ENCODE measurements around the gene FRMD1.

FRMD1 gene

GRCh38 chr6:168035661-168036545, 43.1 kb downstream of the FRMD1 start:
- Mint-ChIP-seq H3K4me1 (peaks cover 8% of the 10 kb centered on the region), H3K27me3 (peaks cover 46% of the 10 kb centered on the region), H3K27ac (ENCODE audit: low read depth) (no peak overlapping the region), H3K4me3 (peak overlapping the region; percentile 66), H3K9me3 (peaks cover 5% of the 10 kb centered on the region), H3K36me3 (ENCODE audit: insufficient read depth) (no peaks in the 10 kb centered on the region)
- no peak for DNase-seq (ENCODE audit: low spot score in 2 of 2)
- peak; percentile 10 for ATAC-seq (replicated peaks; ENCODE audit: extremely low read depth, poor library complexity, severe bottlenecking)

GRCh38 chr6:168035098-168035660, 43.8 kb downstream of the FRMD1 start:
- H3K27me3 Mint-ChIP-seq, result peaks cover 46% of the 10 kb centered on the region
- no peak overlapping the region for H3K27ac Mint-ChIP-seq (ENCODE audit: low read depth)
- DNase-seq (ENCODE audit: low spot score in 2 of 2) (no peak), ATAC-seq (replicated peaks; ENCODE audit: extremely low read depth, poor library complexity, severe bottlenecking) (peak; percentile 10)
- H3K4me3 Mint-ChIP-seq, result peak overlapping the region; percentile 66
- H3K4me1 Mint-ChIP-seq, result peaks cover 8% of the 10 kb centered on the region
- H3K36me3 Mint-ChIP-seq (ENCODE audit: insufficient read depth), result no peaks in the 10 kb centered on the region
- peaks cover 5% of the 10 kb centered on the region for H3K9me3 Mint-ChIP-seq

GRCh38 chr6:168034537-168034936, 44.5 kb downstream of the FRMD1 start:
- peaks cover 5% of the 10 kb centered on the region for H3K9me3 Mint-ChIP-seq
- H3K27ac Mint-ChIP-seq (ENCODE audit: low read depth), result no peak overlapping the region
- H3K36me3 Mint-ChIP-seq (ENCODE audit: insufficient read depth), result no peaks in the 10 kb centered on the region
- peak overlapping the region; percentile 66 for H3K4me3 Mint-ChIP-seq
- peaks cover 8% of the 10 kb centered on the region for H3K4me1 Mint-ChIP-seq
- peaks cover 46% of the 10 kb centered on the region for H3K27me3 Mint-ChIP-seq
- DNase-seq (ENCODE audit: low spot score in 2 of 2) (no peak), ATAC-seq (replicated peaks; ENCODE audit: extremely low read depth, poor library complexity, severe bottlenecking) (no peak)

DNA sequence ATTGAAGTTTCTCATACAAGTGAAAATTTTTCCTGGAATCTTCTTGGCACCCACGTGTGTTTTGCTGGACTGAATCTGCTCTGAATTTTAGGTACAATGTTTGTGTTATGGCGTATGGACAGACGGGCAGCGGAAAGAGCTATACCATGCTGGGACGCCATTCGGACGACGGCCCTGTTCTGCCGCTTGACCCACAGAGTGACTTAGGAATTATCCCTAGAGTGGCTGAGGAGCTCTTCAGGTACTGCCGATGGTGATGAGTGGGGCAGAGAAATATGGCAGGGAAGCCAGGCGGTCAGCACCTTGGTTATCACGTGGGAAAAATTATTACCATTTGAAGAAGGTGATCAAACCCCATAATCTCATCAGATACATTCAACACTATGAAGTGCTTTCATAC, 45.2 kb downstream of the FRMD1 start:
- no peak overlapping the region for H3K4me3 Mint-ChIP-seq
- peaks cover 5% of the 10 kb centered on the region for H3K9me3 Mint-ChIP-seq
- peaks cover 8% of the 10 kb centered on the region for H3K4me1 Mint-ChIP-seq
- peaks cover 47% of the 10 kb centered on the region for H3K27me3 Mint-ChIP-seq
- ATAC-seq (replicated peaks; ENCODE audit: extremely low read depth, poor library complexity, severe bottlenecking) (no peak), DNase-seq (ENCODE audit: low spot score in 2 of 2) (no peak)
- no peaks in the 10 kb centered on the region for H3K36me3 Mint-ChIP-seq (ENCODE audit: insufficient read depth)
- no peak overlapping the region for H3K27ac Mint-ChIP-seq (ENCODE audit: low read depth)

GRCh38 chr6:168032005-168032760, 46.8 kb downstream of the FRMD1 start:
- Mint-ChIP-seq H3K9me3 (peaks cover 5% of the 10 kb centered on the region), H3K27ac (ENCODE audit: low read depth) (no peak overlapping the region), H3K4me1 (peaks cover 8% of the 10 kb centered on the region), H3K4me3 (no peak overlapping the region), H3K36me3 (ENCODE audit: insufficient read depth) (no peaks in the 10 kb centered on the region), H3K27me3 (peaks cover 57% of the 10 kb centered on the region)
- DNase-seq (ENCODE audit: low spot score in 2 of 2) (no peak), ATAC-seq (replicated peaks; ENCODE audit: extremely low read depth, poor library complexity, severe bottlenecking) (no peak)

DNA sequence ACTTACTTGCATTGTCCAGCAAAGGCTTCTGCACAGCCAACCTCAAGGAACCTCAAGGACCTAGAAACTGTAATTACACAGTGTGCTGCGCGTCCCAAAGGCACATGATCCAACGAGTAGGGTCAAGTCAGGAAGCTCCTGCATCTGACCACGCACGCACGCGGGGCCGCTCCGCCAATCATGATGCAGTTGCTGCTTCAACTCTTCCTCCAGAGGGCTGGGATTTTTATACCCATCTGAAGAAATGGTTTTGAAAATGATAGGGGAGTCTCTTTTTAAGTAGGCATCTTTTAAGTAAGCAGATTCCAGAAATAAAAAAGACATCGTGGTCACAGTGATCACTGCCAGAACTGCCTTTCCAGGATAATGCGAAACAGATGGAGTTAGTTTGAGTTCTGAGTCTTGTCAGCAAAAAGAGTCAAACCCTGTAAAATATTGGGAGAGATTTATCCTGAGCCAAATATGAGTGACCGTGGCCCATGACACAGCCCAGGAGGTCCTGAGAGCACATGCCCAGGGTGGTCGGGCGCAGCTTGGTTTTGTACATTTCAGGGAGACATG, 47.5 kb downstream of the FRMD1 start:
- peaks cover 57% of the 10 kb centered on the region for H3K27me3 Mint-ChIP-seq
- DNase-seq (ENCODE audit: low spot score in 2 of 2) (no peak), ATAC-seq (replicated peaks; ENCODE audit: extremely low read depth, poor library complexity, severe bottlenecking) (no peak)
- H3K27ac Mint-ChIP-seq (ENCODE audit: low read depth), result no peak overlapping the region
- no peaks in the 10 kb centered on the region for H3K36me3 Mint-ChIP-seq (ENCODE audit: insufficient read depth)
- no peak overlapping the region for H3K4me3 Mint-ChIP-seq
- H3K4me1 Mint-ChIP-seq, result peaks cover 8% of the 10 kb centered on the region
- peaks cover 5% of the 10 kb centered on the region for H3K9me3 Mint-ChIP-seq

DNA sequence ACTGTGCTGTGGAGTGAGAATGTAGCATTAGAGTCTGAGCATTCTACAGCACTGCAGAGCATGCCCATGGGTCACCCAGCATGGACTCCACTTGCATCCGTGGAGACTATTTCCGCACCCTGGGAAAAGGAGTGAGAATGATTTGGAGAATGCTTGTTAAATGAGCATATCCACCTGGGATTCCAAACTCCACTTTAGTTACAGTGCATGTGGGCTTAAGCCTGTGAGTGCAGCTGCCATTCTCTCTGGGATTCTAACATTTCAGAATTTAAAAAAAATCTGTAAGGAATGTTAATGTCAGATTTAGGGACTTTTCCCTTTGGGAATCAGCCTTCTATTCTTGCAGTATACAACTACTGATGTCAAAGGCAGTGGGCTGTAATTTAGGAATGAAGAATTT, 48.1 kb downstream of the FRMD1 start:
- DNase-seq (ENCODE audit: low spot score in 2 of 2) (no peak), ATAC-seq (replicated peaks; ENCODE audit: extremely low read depth, poor library complexity, severe bottlenecking) (no peak)
- Mint-ChIP-seq H3K27me3 (peaks cover 57% of the 10 kb centered on the region), H3K4me3 (no peak overlapping the region), H3K36me3 (ENCODE audit: insufficient read depth) (no peaks in the 10 kb centered on the region), H3K9me3 (peaks cover 1% of the 10 kb centered on the region), H3K4me1 (peaks cover 4% of the 10 kb centered on the region), H3K27ac (ENCODE audit: low read depth) (no peak overlapping the region)

DNA sequence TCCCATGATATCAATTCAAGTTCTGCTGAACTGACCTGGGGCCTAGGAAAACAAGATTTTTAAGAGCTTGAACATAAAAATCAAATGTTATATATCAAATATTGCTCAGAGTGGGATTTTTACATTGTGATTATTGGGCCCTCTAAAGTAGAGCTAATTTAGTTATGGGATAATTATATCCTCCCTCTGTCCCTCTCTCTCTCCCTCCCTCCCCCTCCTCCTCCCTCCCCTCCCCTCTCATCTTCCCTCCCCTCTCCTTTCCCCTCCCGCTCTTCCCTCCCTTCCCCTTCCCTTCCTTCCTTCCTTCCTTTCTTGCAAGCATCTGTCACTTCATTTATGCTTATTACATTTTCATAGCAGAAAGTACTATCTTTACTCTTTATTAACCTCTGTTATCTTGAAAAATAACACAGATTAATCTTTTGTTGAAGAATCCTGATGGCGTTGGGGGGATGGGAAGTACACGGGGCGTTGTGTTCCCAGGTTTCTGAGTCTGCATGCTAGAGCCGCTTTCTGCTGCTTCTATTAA, 48.7 kb downstream of the FRMD1 start:
- Mint-ChIP-seq H3K27ac (ENCODE audit: low read depth) (no peak overlapping the region), H3K27me3 (peaks cover 56% of the 10 kb centered on the region), H3K4me3 (no peak overlapping the region), H3K4me1 (no peaks in the 10 kb centered on the region), H3K36me3 (ENCODE audit: insufficient read depth) (no peaks in the 10 kb centered on the region), H3K9me3 (no peaks in the 10 kb centered on the region)
- DNase-seq (ENCODE audit: low spot score in 2 of 2) (no peak), ATAC-seq (replicated peaks; ENCODE audit: extremely low read depth, poor library complexity, severe bottlenecking) (no peak)

DNA sequence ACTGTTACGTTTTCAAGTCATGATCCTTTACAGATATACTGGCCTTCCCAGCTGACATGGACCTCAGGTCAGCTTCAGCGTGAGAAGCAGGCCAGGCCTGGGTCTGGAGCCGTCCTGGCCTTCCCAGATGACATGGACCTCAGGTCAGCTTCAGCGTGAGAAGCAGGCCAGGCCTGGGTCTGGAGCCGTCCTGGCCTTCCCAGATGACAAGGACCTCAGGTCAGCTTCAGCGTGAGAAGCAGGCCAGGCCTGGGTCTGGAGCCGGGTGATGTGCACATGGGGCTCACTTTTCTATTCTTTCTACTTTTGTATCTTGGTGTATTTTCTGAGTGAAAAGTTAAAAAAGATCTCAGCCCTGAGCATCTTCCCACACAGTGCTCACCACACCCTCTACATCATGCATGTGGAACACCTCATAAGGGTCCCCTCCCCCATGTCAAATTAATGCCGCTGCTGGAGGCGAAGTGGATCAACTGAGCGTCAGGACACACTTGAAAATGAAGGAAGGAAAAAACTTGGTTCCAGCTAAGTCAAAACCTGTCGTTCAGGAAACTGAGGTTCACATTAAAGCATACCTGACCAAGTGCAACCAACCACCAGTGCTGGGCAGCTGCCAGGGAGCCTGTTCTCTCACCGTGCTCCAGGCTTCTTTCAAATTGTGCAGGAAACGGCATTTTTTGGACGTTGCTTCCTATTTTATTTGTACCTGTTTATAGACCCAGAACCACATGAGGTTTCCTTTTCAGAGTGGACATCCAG, 49.4 kb downstream of the FRMD1 start:
- no peaks in the 10 kb centered on the region for H3K9me3 Mint-ChIP-seq
- ATAC-seq (replicated peaks; ENCODE audit: extremely low read depth, poor library complexity, severe bottlenecking) (no peak), DNase-seq (ENCODE audit: low spot score in 2 of 2) (no peak)
- no peaks in the 10 kb centered on the region for H3K36me3 Mint-ChIP-seq (ENCODE audit: insufficient read depth)
- no peak overlapping the region for H3K4me3 Mint-ChIP-seq
- no peak overlapping the region for H3K27ac Mint-ChIP-seq (ENCODE audit: low read depth)
- H3K4me1 Mint-ChIP-seq, result no peaks in the 10 kb centered on the region
- H3K27me3 Mint-ChIP-seq, result peaks cover 56% of the 10 kb centered on the region

DNA sequence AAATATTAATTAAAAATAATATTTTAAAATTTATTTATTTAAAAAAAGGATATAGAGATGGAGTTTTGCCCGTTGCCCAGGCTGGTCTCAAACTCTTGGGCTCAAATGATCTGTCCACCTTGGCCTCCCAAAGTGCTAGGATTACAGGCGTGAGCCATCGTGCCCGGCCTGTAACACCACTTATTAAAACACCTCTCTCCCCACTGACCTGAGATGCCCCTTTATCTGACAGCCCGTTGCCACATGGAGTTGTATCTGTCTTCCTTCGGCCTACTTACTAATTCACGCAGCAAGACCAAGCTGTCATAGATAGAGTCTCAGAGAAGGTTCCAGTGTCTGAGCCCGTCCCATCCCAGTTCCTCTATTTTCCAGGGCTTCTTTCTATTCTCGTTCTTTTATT, 50.8 kb downstream of the FRMD1 start:
- DNase-seq (ENCODE audit: low spot score in 2 of 2), result no peak
- no peaks in the 10 kb centered on the region for H3K9me3 Mint-ChIP-seq

DNA sequence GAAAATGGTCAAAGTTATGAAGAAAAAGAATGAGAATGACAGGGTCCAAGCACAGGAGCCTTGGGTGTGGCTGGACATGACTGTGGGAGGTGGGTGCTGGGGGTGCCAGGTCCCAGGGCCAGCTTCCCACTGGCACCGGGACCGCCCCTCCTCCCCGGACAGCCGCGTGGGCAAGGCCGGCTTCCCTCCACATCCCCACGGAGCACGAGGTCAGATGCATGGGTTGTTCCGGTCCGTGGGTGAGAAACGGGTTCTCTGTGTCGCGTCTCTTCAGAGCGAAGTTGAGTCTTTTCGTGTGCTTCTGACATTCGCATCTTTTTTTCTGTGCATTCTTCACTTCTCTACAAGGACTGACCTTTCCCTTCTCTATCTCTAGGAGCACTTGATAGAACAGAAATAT, 51.5 kb downstream of the FRMD1 start:
- Mint-ChIP-seq H3K27ac (ENCODE audit: low read depth) (no peak overlapping the region), H3K36me3 (ENCODE audit: insufficient read depth) (no peaks in the 10 kb centered on the region), H3K4me1 (no peaks in the 10 kb centered on the region), H3K9me3 (no peaks in the 10 kb centered on the region), H3K4me3 (no peak overlapping the region), H3K27me3 (peaks cover 45% of the 10 kb centered on the region)
- ATAC-seq (replicated peaks; ENCODE audit: extremely low read depth, poor library complexity, severe bottlenecking) (no peak), DNase-seq (ENCODE audit: low spot score in 2 of 2) (no peak)

More for the DNA sequence above, 50.8 kb downstream of the FRMD1 start:
- Mint-ChIP-seq H3K27me3 (peaks cover 45% of the 10 kb centered on the region), H3K27ac (ENCODE audit: low read depth) (no peak overlapping the region), H3K36me3 (ENCODE audit: insufficient read depth) (no peaks in the 10 kb centered on the region), H3K4me1 (no peaks in the 10 kb centered on the region), H3K4me3 (no peak overlapping the region)
- no peak for ATAC-seq (replicated peaks; ENCODE audit: extremely low read depth, poor library complexity, severe bottlenecking)

- DNase-seq (ENCODE audit: low spot score in 2 of 2), result no peak
- no peaks in the 10 kb centered on the region for H3K4me1 Mint-ChIP-seq
- H3K27me3 Mint-ChIP-seq, result peaks cover 45% of the 10 kb centered on the region
- H3K27ac Mint-ChIP-seq (ENCODE audit: low read depth), result no peak overlapping the region
- H3K36me3 Mint-ChIP-seq (ENCODE audit: insufficient read depth), result no peaks in the 10 kb centered on the region
- no peaks in the 10 kb centered on the region for H3K9me3 Mint-ChIP-seq
- H3K4me3 Mint-ChIP-seq, result no peak overlapping the region
- no peak for ATAC-seq (replicated peaks; ENCODE audit: extremely low read depth, poor library complexity, severe bottlenecking)
Measured at GRCh38 chr6:168026925-168027324, 52.1 kb downstream of the FRMD1 start.

Data from central memory CD8-positive, alpha-beta T cell (primary cell).